T-cell (primary cell): ENCODE data around the gene PRKCB. TPM values are rescaled to one million over a fixed set of nuclear protein-coding genes. Genes with fewer than 3 reads are reported as not detected.

Experiments
- ATAC-seq, 4 experiments: fragments of 200-7000 bp in 3 of 4; fragments of 150-1000 bp in 1 of 4; cut with Tn5 transposase; replicated peaks in 1 of 4; 1 replicate in 3 of 4; 2 replicates in 1 of 4; pipeline ENCODE4 v1.10.0; 2021; ENCODE audit warnings: moderate library complexity in 3 of 4, mild to moderate bottlenecking in 2 of 4, moderate number of reproducible peaks in 1 of 4
- CTCF ChIA-PET, 2 donors: fragments of 300-600 bp; sonication (Branson Sonifier 250); formaldehyde crosslinking; loops; one replicate each; lab custom pipeline; 2022; ENCODE audit warnings: antibody characterized with exemption in 2 of 2; lab: Charles Lee
- POLR2A ChIA-PET, 2 donors: fragments of 300-600 bp; sonication (Branson Sonifier 250); formaldehyde crosslinking; loops; one replicate each; lab custom pipeline; 2022; ENCODE audit warnings: antibody characterized with exemption in 2 of 2; lab: Charles Lee
- DNase-seq, 35 experiments: peaks; one replicate each; pipeline versions ENCODE4 v3.0.0 to v3.0.0-alpha.2; 2013 to 2023
- H3K27ac ChIP-seq: one replicate; pipeline ENCODE4 v1.5.1; 2013; ENCODE audit warnings: low read length
- H3K27me3 ChIP-seq, 2 experiments: replicated peaks in 1 of 2; 1 replicate in 1 of 2; 2 replicates in 1 of 2; pipeline versions ENCODE4 v1.6.1 to v1.7.0; 2013; ENCODE audit warnings: low read length in 1 of 2, mixed read lengths in 1 of 2; ENCODE audit not compliant: control insufficient read depth in 2 of 2, insufficient read depth in 2 of 2; ENCODE audit errors: extremely low read depth in 1 of 2
- H3K36me3 ChIP-seq, 2 donors: 1 replicate in 1 of 2; 2 replicates in 1 of 2; pipeline versions ENCODE4 v1.6.1 to v1.7.0; 2013; ENCODE audit warnings: low read length in 1 of 2; ENCODE audit not compliant: control insufficient read depth in 2 of 2, insufficient read depth in 1 of 2; ENCODE audit errors: extremely low read depth in 1 of 2
- H3K4me1 ChIP-seq, 2 experiments: 1 replicate in 1 of 2; 2 replicates in 1 of 2; pipeline versions ENCODE4 v1.6.1 to v1.7.0; 2013; ENCODE audit warnings: low read length in 2 of 2, mixed read lengths in 1 of 2; ENCODE audit not compliant: insufficient read depth in 2 of 2, control insufficient read depth in 1 of 2; ENCODE audit errors: extremely low read depth in 1 of 2
- H3K4me3 ChIP-seq, 2 donors: 1 replicate in 1 of 2; 2 replicates in 1 of 2; pipeline versions ENCODE4 v1.5.1 to v1.7.0; 2013; ENCODE audit warnings: mild to moderate bottlenecking in 2 of 2, low read length in 1 of 2, moderate library complexity in 1 of 2; ENCODE audit not compliant: control insufficient read depth in 1 of 2; ENCODE audit errors: extremely low read depth in 1 of 2
- H3K9me3 ChIP-seq: 2 replicates; pipeline ENCODE4 v1.7.0; 2013
- H3K27ac Mint-ChIP-seq, 2 donors: one replicate each; pipeline ENCODE4 v1.8.0; 2020 to 2021; ENCODE audit warnings: mild to moderate bottlenecking in 2 of 2, mixed read lengths in 2 of 2
- H3K27me3 Mint-ChIP-seq, 2 donors: one replicate each; pipeline ENCODE4 v1.8.0; 2021 to 2022; ENCODE audit warnings: mixed read lengths in 2 of 2
- H3K36me3 Mint-ChIP-seq: one replicate; pipeline ENCODE4 v1.8.0; 2021; ENCODE audit warnings: mixed read lengths
- H3K4me1 Mint-ChIP-seq, 3 donors: one replicate each; pipeline ENCODE4 v1.8.0; 2020 to 2022; ENCODE audit warnings: mixed read lengths in 3 of 3, mild to moderate bottlenecking in 1 of 3
- H3K4me3 Mint-ChIP-seq, 3 donors: one replicate each; pipeline ENCODE4 v1.8.0; 2020 to 2022; ENCODE audit warnings: mild to moderate bottlenecking in 3 of 3, mixed read lengths in 3 of 3, moderate library complexity in 3 of 3
- H3K9me3 Mint-ChIP-seq, 3 donors: one replicate each; pipeline ENCODE4 v1.8.0; 2020 to 2022; ENCODE audit warnings: mixed read lengths in 3 of 3
- WGBS: methylation state at CpG from one replicate; pipeline ENCODE4 v1.1.5; 2013; ENCODE audit warnings: missing lambda C conversion rate; ENCODE audit not compliant: insufficient coverage; 5-methylcytosine and 5-hydroxymethylcytosine counted together
- total RNA-seq, 35 experiments: library from RNA in 6 of 35; stranded (reverse) in 6 of 35; fragments of 120-200 nt in 1 of 35; gene quantifications; one replicate each; pipeline versions ENCODE4 v1.2.1 to v1.2.4 and lab custom pipeline; 2013 to 2026

PRKCB gene
- total RNA-seq, 5 donors from 2014 or later (not counting 1 experiment from before 2014, with no cell fraction given), result 84.7 to 114 (median 105) TPM

GRCh38 chr16:24258791-24259190 lies 423.0 kb downstream of the PRKCB start:
- Mint-ChIP-seq H3K27ac (no peak overlapping the region), H3K9me3 (no peaks in the 10 kb centered on the region), H3K27me3 (peaks cover 65 to 66% of the 10 kb centered on the region in 2 donors), H3K36me3 (no peaks in the 10 kb centered on the region), H3K4me1 (peaks cover 0 to 2% (median 0%) of the 10 kb centered on the region in 3 donors), H3K4me3 (no peak overlapping the region)
- no peaks in the 10 kb centered on the region for H3K9me3 ChIP-seq
- WGBS, result no CpG with 5 or more reads among the region's 1 CpG
- POLR2A ChIA-PET, result no interaction called here
- no peaks in the 10 kb centered on the region for H3K4me1 ChIP-seq
- DNase-seq (no peak), ATAC-seq (no peak)
- H3K27ac ChIP-seq, result no peak overlapping the region
- CTCF ChIA-PET, result no interaction called here
- no peak overlapping the region for H3K4me3 ChIP-seq
- H3K27me3 ChIP-seq, result peaks cover 17% of the 10 kb centered on the region in 2 experiments
- H3K36me3 ChIP-seq, result no peaks in the 10 kb centered on the region

- no peaks in the 10 kb centered on the region for H3K4me1 Mint-ChIP-seq
- H3K27ac ChIP-seq, result no peak overlapping the region
- H3K36me3 Mint-ChIP-seq, result no peaks in the 10 kb centered on the region
- POLR2A ChIA-PET, result interaction anchor here in 1 of 2 donors (0.8 kb wide), 1 partner anchor 197 kb away, joined by 3 read pairs; no protein-coding TSS in a partner anchor
- no peaks in the 10 kb centered on the region for H3K9me3 ChIP-seq
- DNase-seq, result no peak
- no peaks in the 10 kb centered on the region for H3K36me3 ChIP-seq
- peaks cover 2 to 10% of the 10 kb centered on the region in 2 experiments for H3K27me3 ChIP-seq
- H3K27ac Mint-ChIP-seq, result no peak overlapping the region
- peaks cover 37 to 46% of the 10 kb centered on the region in 2 donors for H3K27me3 Mint-ChIP-seq
- H3K4me3 ChIP-seq, result no peak overlapping the region
- no peaks in the 10 kb centered on the region for H3K4me1 ChIP-seq
- CTCF ChIA-PET, result no interaction called here
- H3K4me3 Mint-ChIP-seq, result no peak overlapping the region
- ATAC-seq, result no peak
- H3K9me3 Mint-ChIP-seq, result peaks cover 0 to 6% (median 6%) of the 10 kb centered on the region in 3 donors
These were observed 427.0 kb downstream of the PRKCB start for GRCh38 chr16:24262816-24263215.

Other genes starting within 250 kb of the PRKCB start
- 10 to 100 TPM; 24.2 to 44.3 (median 41.0) TPM for gene NDUFAB1, start 239.7 kb upstream of the PRKCB start, total RNA-seq
- 10 to 100 TPM in 4 of 5 donors, 1 to 10 TPM in 1; 7.9 to 13.1 (median 12.5) TPM for gene PALB2, start 194.7 kb upstream of the PRKCB start, total RNA-seq
- 10 to 100 TPM; 49.8 to 68.7 (median 59.9) TPM for gene DCTN5, start 194.5 kb upstream of the PRKCB start, total RNA-seq
- 1 to 10 TPM; 1.5 to 4.6 (median 3.7) TPM for gene PLK1, start 157.1 kb upstream of the PRKCB start, total RNA-seq
- gene ERN2, start 122.8 kb upstream of the PRKCB start, total RNA-seq, result under 1 TPM in 2 of 5 donors, not detected in 3; 0.10 to 0.38 TPM
- gene CHP2, start 81.0 kb upstream of the PRKCB start, total RNA-seq, result not detected